HepG2 (cell line): ENCODE data around the gene CACNA1G. TPM values are rescaled to one million over a fixed set of nuclear protein-coding genes. Genes with fewer than 3 reads are reported as not detected.

Source experiments
- ATAC-seq: fragments of 200-7000 bp; cut with Tn5 transposase; 3 replicates; pipeline ENCODE4 v1.9.1; 2020; ENCODE audit warnings: mild to moderate bottlenecking, moderate library complexity
- BruUV-seq: library from RNA; stranded (reverse); fragments of 400-500 nt; replicated peaks from 2 replicates; lab custom pipeline; 2021; lab: Mats Ljungman, UMichigan
- CTCF ChIA-PET: fragments of 300-600 bp; formaldehyde crosslinking; extraction: SDS; loops from one replicate; lab custom pipeline; 2021; ENCODE audit warnings: low total read pairs, inconsistent platforms, low intra/inter-chr PET ratio; lab: Yijun Ruan, JAX
- POLR2A ChIA-PET: fragments of 350-600 bp; sonication (Branson Sonifier 250); formaldehyde crosslinking; loops from one replicate; lab custom pipeline; 2020; ENCODE audit warnings: antibody characterized with exemption, inconsistent platforms; lab: Yijun Ruan, JAX
- DNase-seq: peaks from one replicate; pipeline ENCODE4 v3.0.0-alpha.2; 2015; ENCODE audit warnings: low spot score
- FAIRE-seq: peaks from 3 replicates; lab custom pipeline; 2011; peaks lifted over from hg19 to GRCh38; lab: Jason Lieb, UNC
- H2AFZ ChIP-seq: one replicate; pipeline ENCODE4 v1.6.1; 2011; ENCODE audit warnings: low read length, inconsistent platforms
- H3K27ac ChIP-seq: fragments of 300-600 bp; 3 replicates; pipeline ENCODE4 v1.8.0; 2011; ENCODE audit warnings: mixed run types, mild to moderate bottlenecking, mixed read lengths, low read length, inconsistent platforms; ENCODE audit not compliant: insufficient read depth; ENCODE audit errors: extremely low read length
- H3K27me3 ChIP-seq, 2 experiments: fragments of 200-600 bp in 1 of 2; 2 replicates in 1 of 2; 3 replicates in 1 of 2; pipeline versions ENCODE4 v1.6.0 to v1.8.0; 2011; ENCODE audit warnings: low read length in 2 of 2, mild to moderate bottlenecking in 2 of 2, moderate library complexity in 2 of 2, inconsistent platforms in 1 of 2; ENCODE audit not compliant: insufficient read depth in 2 of 2, control insufficient read depth in 1 of 2
- H3K36me3 ChIP-seq, 2 experiments: fragments of 200-600 bp in 1 of 2; replicated peaks in 1 of 2; 2 replicates in 1 of 2; 3 replicates in 1 of 2; pipeline versions ENCODE4 v1.5.1 to v1.8.0; 2011; ENCODE audit warnings: low read length in 2 of 2, inconsistent platforms in 1 of 2; ENCODE audit not compliant: insufficient read depth in 2 of 2, control insufficient read depth in 1 of 2
- H3K4me1 ChIP-seq: 2 replicates; pipeline ENCODE4 v1.5.1; 2012; ENCODE audit warnings: low read length, inconsistent platforms; ENCODE audit not compliant: insufficient read depth
- H3K4me2 ChIP-seq: 2 replicates; pipeline ENCODE4 v1.6.0; 2011; ENCODE audit warnings: low read depth, low read length, inconsistent platforms
- H3K4me3 ChIP-seq, 3 experiments: fragments of 200-600 bp in 1 of 3; sonication (generic), shearing (Covaris generic) in 1 of 3; replicated peaks in 1 of 3; 2 replicates each; pipeline ENCODE4 v1.5.1; 2011 to 2016; ENCODE audit warnings: low read length in 3 of 3, inconsistent platforms in 2 of 3, low read depth in 2 of 3, mild to moderate bottlenecking in 2 of 3, control low read depth in 1 of 3, mixed read lengths in 1 of 3; ENCODE audit not compliant: insufficient read depth in 1 of 3
- H3K79me2 ChIP-seq: one replicate; pipeline ENCODE4 v1.6.1; 2011; ENCODE audit warnings: low read length, inconsistent platforms; ENCODE audit not compliant: insufficient read depth
- H3K9ac ChIP-seq: 2 replicates; pipeline ENCODE4 v1.6.0; 2011; ENCODE audit warnings: mild to moderate bottlenecking, low read depth, low read length, inconsistent platforms; ENCODE audit not compliant: insufficient read depth
- H3K9me3 ChIP-seq: 2 replicates; pipeline ENCODE4 v1.5.1; 2012; ENCODE audit warnings: mild to moderate bottlenecking, low read length
- H4K20me1 ChIP-seq: 2 replicates; pipeline ENCODE4 v1.6.0; 2011; ENCODE audit warnings: inconsistent platforms, mild to moderate bottlenecking, low read length, moderate library complexity; ENCODE audit not compliant: insufficient read depth
- KDM2A ChIP-seq: sonication (generic); formaldehyde crosslinking; IDR thresholded peaks from 2 replicates; pipeline ENCODE4 v1.4.0; 2020; ENCODE audit warnings: low read depth, missing genetic modification reagents, borderline replicate concordance
- MAFG ChIP-seq: sonication (generic); formaldehyde crosslinking; IDR thresholded peaks from 2 replicates; pipeline ENCODE4 v1.5.1; 2020; ENCODE audit warnings: mild to moderate bottlenecking, missing genetic modification reagents
- PHF8 ChIP-seq: sonication (generic); formaldehyde crosslinking; IDR thresholded peaks from 2 replicates; pipeline ENCODE4 v1.5.0; 2020; ENCODE audit warnings: missing genetic modification reagents
- RBFOX2 ChIP-seq: fragments of 200-400 bp; formaldehyde crosslinking; IDR thresholded peaks from 2 replicates; pipeline ENCODE4 v1.6.1; 2017; ENCODE audit warnings: low read depth, mild to moderate bottlenecking, low read length
- TEAD3 ChIP-seq: optimal IDR thresholded peaks from 2 replicates; pipeline ENCODE3; 2016; ENCODE audit warnings: borderline replicate concordance
- ZMAT5 ChIP-seq: sonication (generic); formaldehyde crosslinking; IDR thresholded peaks from 2 replicates; pipeline ENCODE4 v1.5.0; 2020; ENCODE audit warnings: mild to moderate bottlenecking, low read depth, missing genetic modification reagents, borderline replicate concordance
- ZNF12 ChIP-seq: sonication (generic); formaldehyde crosslinking; IDR thresholded peaks from 2 replicates; pipeline ENCODE4 v1.5.0; 2020; ENCODE audit warnings: missing genetic modification reagents
- ZNF205 ChIP-seq: IDR thresholded peaks from 2 replicates; pipeline ENCODE4 v1.6.1; 2018; ENCODE audit warnings: missing biosample characterization, missing genetic modification reagents
- ZNF251 ChIP-seq: sonication (generic); formaldehyde crosslinking; IDR thresholded peaks from 2 replicates; pipeline ENCODE4 v1.9.0; 2021; ENCODE audit warnings: mild to moderate bottlenecking, missing genetic modification reagents
- ZNF34 ChIP-seq: sonication (generic); formaldehyde crosslinking; IDR thresholded peaks from 2 replicates; pipeline ENCODE4 v1.4.0; 2020; ENCODE audit warnings: mild to moderate bottlenecking, missing genetic modification reagents, borderline replicate concordance
- ZNF687 ChIP-seq: sonication (generic); formaldehyde crosslinking; IDR thresholded peaks from 2 replicates; pipeline ENCODE4 v1.5.1; 2020; ENCODE audit warnings: mild to moderate bottlenecking, missing genetic modification reagents, moderate library complexity
- ZNF776 ChIP-seq: sonication (generic); formaldehyde crosslinking; IDR thresholded peaks from 2 replicates; pipeline ENCODE4 v1.4.0; 2020; ENCODE audit warnings: mild to moderate bottlenecking, missing genetic modification reagents
- ZSCAN22 ChIP-seq: sonication (generic); formaldehyde crosslinking; IDR thresholded peaks from 2 replicates; pipeline ENCODE4 v1.4.0; 2020; ENCODE audit warnings: mild to moderate bottlenecking, missing genetic modification reagents
- WGBS: methylation state at CpG from one replicate; pipeline ENCODE4 v1.1.6; 2017; ENCODE audit warnings: low lambda C conversion rate; 5-methylcytosine and 5-hydroxymethylcytosine counted together
- in situ Hi-C: cut with HindIII; loops from 2 replicates; pipeline ENCODE4 v1.10.0; 2017; ENCODE audit warnings: low pct_unique_long_range_greater_than_20kb; ENCODE audit not compliant: extremely low pct_ligation_motif_present
- intact Hi-C: fragments of 100-400 bp; cut with micrococcal nuclease; formaldehyde crosslinking; loops from one replicate; pipeline ENCODE4 v1.10.0; 2022; ENCODE audit not compliant: unreplicated experiment
- polyA plus RNA-seq, 8 experiments: library from polyadenylated mRNA; depleted of rRNA in 3 of 8; stranded (reverse) in 7 of 8; unstranded in 1 of 8; fragments of >200 nt; fragmentation: Illumina TruSeq in 4 of 8; extraction: Trizol in 4 of 8; gene quantifications; 2 replicates each; pipeline versions ENCODE4 v1.2.1 to v1.2.3, GENCODE V29; 2011 to 2016; ENCODE audit warnings: low read depth in 4 of 8, missing spikeins in 1 of 8, mixed read lengths in 1 of 8; ENCODE audit not compliant: insufficient read depth in 1 of 8
- total RNA-seq, 5 experiments: library from RNA; depleted of rRNA; stranded (reverse); fragments of >200 nt; fragmentation: Illumina TruSeq; extraction: Trizol; gene quantifications; 2 replicates each; pipeline ENCODE4 v1.2.3, GENCODE V29; 2016; ENCODE audit warnings: low read depth in 1 of 5

The CACNA1G gene
- total and polyA plus RNA-seq, 2 of the 13 experiments (the other 11 are each of a cell fraction or from before 2014, with no cell fraction given) = 0.02 TPM; not detected in 1

GRCh38 chr17:50666316-50666715 lies 105.8 kb downstream of the CACNA1G start:
- no peaks in the 10 kb centered on the region for H3K36me3 ChIP-seq
- TF ChIP-seq ZMAT5 (no peak), ZSCAN22 (0 out of 2 replicates have a peak, but pooled peaks have one; percentile 27)
- no peak overlapping the region for H3K4me2 ChIP-seq
- H3K9ac ChIP-seq = no peak overlapping the region
- intact Hi-C loops = no loop called here
- H3K27ac ChIP-seq = no peak overlapping the region
- H2AFZ ChIP-seq = no peak overlapping the region
- ATAC-seq (no peak), DNase-seq (no peak), FAIRE-seq (no peak)
- no peaks in the 10 kb centered on the region for H3K27me3 ChIP-seq
- ChIA-PET CTCF (no interaction called here), POLR2A (interaction anchor here (1.6 to 7.6 kb wide), 2 partner anchors 18 to 25 kb away, joined by 3 to 85 read pairs; no protein-coding TSS in a partner anchor)
- H3K9me3 ChIP-seq = no peaks in the 10 kb centered on the region
- no TSS peak for BruUV-seq
- peaks cover 79% of the 10 kb centered on the region for H3K4me1 ChIP-seq
- in situ Hi-C loops = no loop called here
- no peaks in the 10 kb centered on the region for H4K20me1 ChIP-seq
- H3K79me2 ChIP-seq = no peaks in the 10 kb centered on the region
- H3K4me3 ChIP-seq = no peak overlapping the region
- WGBS = 100% methylated on average over 8 of the region's 8 CpGs

GRCh38 chr17:50667259-50668024 lies 106.9 kb downstream of the CACNA1G start:
- in situ Hi-C loops (no loop called here), intact Hi-C loops (no loop called here)
- no peaks in the 10 kb centered on the region for H3K79me2 ChIP-seq
- H3K4me3 ChIP-seq = 0 out of 6 replicates have a peak overlapping the region, but pooled peaks of 1 of the 3 experiments have one; percentile 5
- no peak for DNase-seq
- BruUV-seq = no TSS peak
- no peaks in the 10 kb centered on the region for H4K20me1 ChIP-seq
- ChIA-PET POLR2A (interaction anchor here (0.8 to 7.6 kb wide), 8 partner anchors 12 to 52 kb away, joined by 3 to 85 read pairs (median 6); partner anchors contain the start of gene LUC7L3), CTCF (no interaction called here)
- peak overlapping the region; percentile 10; the same call in 1 of the 2 replicates for H3K9ac ChIP-seq
- whole genome bisulfite sequencing = 60% methylated on average over 11 of the region's 14 CpGs
- H3K4me1 ChIP-seq = peaks cover 78% of the 10 kb centered on the region
- peak; percentile 28 for ATAC-seq
- peak overlapping the region; percentile 19 for H3K27ac ChIP-seq
- no peaks in the 10 kb centered on the region for H3K27me3 ChIP-seq
- peak overlapping the region; percentile 30 for H3K4me2 ChIP-seq
- H3K36me3 ChIP-seq = no peaks in the 10 kb centered on the region
- no peaks in the 10 kb centered on the region for H3K9me3 ChIP-seq
- no peak for FAIRE-seq
- no peak overlapping the region for H2AFZ ChIP-seq
- no peak for TF ChIP-seq RBFOX2
- TF ChIP-seq ZNF34 (CRISPR knock-in tag) = no peak
- 0 out of 2 replicates have a peak, but pooled peaks have one; percentile 23 for TF ChIP-seq PHF8 (CRISPR knock-in tag)
- TF ChIP-seq ZNF776 (CRISPR knock-in tag) = 0 out of 2 replicates have a peak, but pooled peaks have one; percentile 43
- peak; percentile 28; the same call in 1 of the 2 replicates for TF ChIP-seq ZNF251 (CRISPR knock-in tag)
- peak; percentile 7; the same call in 1 of the 2 replicates for TF ChIP-seq KDM2A (CRISPR knock-in tag)
- TF ChIP-seq MAFG (CRISPR knock-in tag) = no peak
- TF ChIP-seq ZNF205 = no peak
- TF ChIP-seq ZNF687 (CRISPR knock-in tag) = peak; percentile 57
- no peak for TF ChIP-seq ZNF12 (CRISPR knock-in tag)
- TF ChIP-seq TEAD3 = peak; percentile 19
